Measurements from ENCODE around the gene KLRC2.
"Not testable (repeated sequence)": the region's sequence is repeated elsewhere in the genome, so short reads cannot be mapped to it uniquely, and the experiment has no call there.

KLRC2 gene

GRCh38 chr12:10435816-10436215 is at the start of gene KLRC2:
KLRC2 (minus strand) TSS chr12:10436010; CDS start chr12:10435986, 24 bp downstream.
- not testable (repeated sequence) for DNase-seq

- peak; percentile 55 for DNase-seq
Observed at GRCh38 chr12:10481901-10482300, 46.1 kb upstream of the KLRC2 start.

- not testable (repeated sequence) for DNase-seq
Observed at GRCh38 chr12:10472808-10473207, 37.0 kb upstream of the KLRC2 start.

GRCh38 chr12:10469701-10470100 is 33.9 kb upstream of the KLRC2 start:
- DNase-seq = no peak

- DNase-seq = no peak
Observed at GRCh38 chr12:10466311-10466710, 30.5 kb upstream of the KLRC2 start.

- DNase-seq = no peak
Observed at GRCh38 chr12:10457760-10458159, 21.9 kb upstream of the KLRC2 start.

GRCh38 chr12:10456856-10457255 is 21.0 kb upstream of the KLRC2 start:
- no peak for DNase-seq

- no peak for DNase-seq
Observed at GRCh38 chr12:10455766-10456165, 20.0 kb upstream of the KLRC2 start.

- DNase-seq = no peak
Observed at GRCh38 chr12:10454531-10454930, 18.7 kb upstream of the KLRC2 start.

- no peak for DNase-seq
Observed at GRCh38 chr12:10453156-10453555, 17.3 kb upstream of the KLRC2 start, which contains the start of gene KLRC1. KLRC1 (minus strand) TSS chr12:10453377; CDS start chr12:10451156, 2,221 bp downstream.

GRCh38 chr12:10448236-10448635 is 12.4 kb upstream of the KLRC2 start:
- DNase-seq = no peak

- DNase-seq = not testable (repeated sequence)
Observed at GRCh38 chr12:10446052-10446451, 10.2 kb upstream of the KLRC2 start.

- DNase-seq = not testable (repeated sequence)
Observed at GRCh38 chr12:10441144-10441543, 5.3 kb upstream of the KLRC2 start.

GRCh38 chr12:10439608-10440274 is 3.9 kb upstream of the KLRC2 start:
- not testable (repeated sequence) for DNase-seq

GRCh38 chr12:10437601-10438000 is 1.8 kb upstream of the KLRC2 start:
- DNase-seq = not testable (repeated sequence)

GRCh38 chr12:10430623-10431022 is 5.2 kb downstream of the KLRC2 start:
- DNase-seq = not testable (repeated sequence)

GRCh38 chr12:10425938-10426337 is 9.9 kb downstream of the KLRC2 start:
- DNase-seq = not testable (repeated sequence)

- DNase-seq = not testable (repeated sequence)
Observed at GRCh38 chr12:10424260-10424899, 11.4 kb downstream of the KLRC2 start.

GRCh38 chr12:10422159-10422558 is 13.7 kb downstream of the KLRC2 start:
- DNase-seq = not testable (repeated sequence)

GRCh38 chr12:10420334-10420733 is 15.5 kb downstream of the KLRC2 start, which contains the start of gene KLRC3:
KLRC3 (minus strand) TSS chr12:10420595; CDS start chr12:10420550, 45 bp downstream.
- DNase-seq = not testable (repeated sequence)

- DNase-seq = peak; percentile 59
Observed at GRCh38 chr12:10409392-10409791, 26.4 kb downstream of the KLRC2 start, which contains the start of gene KLRC4. KLRC4 (minus strand) TSS chr12:10409757; CDS start chr12:10409575, 182 bp downstream.

- no peak for DNase-seq
Observed at GRCh38 chr12:10408842-10409241, 27.0 kb downstream of the KLRC2 start.

- DNase-seq = no peak
Observed at GRCh38 chr12:10406725-10407124, 29.1 kb downstream of the KLRC2 start.

GRCh38 chr12:10405294-10405693 is 30.5 kb downstream of the KLRC2 start:
- no peak for DNase-seq
